HK-2 (cell line): ENCODE measurements around the gene MNS1.
"Not testable (repeated sequence)": the region's sequence is repeated elsewhere in the genome, so short reads cannot be mapped to it uniquely, and the experiment has no call there.

Experiments
- DNase-seq: peaks from one replicate; pipeline ENCODE4 v3.0.0-alpha.2; 2018; ENCODE audit not compliant: unreplicated experiment

Gene MNS1

DNA sequence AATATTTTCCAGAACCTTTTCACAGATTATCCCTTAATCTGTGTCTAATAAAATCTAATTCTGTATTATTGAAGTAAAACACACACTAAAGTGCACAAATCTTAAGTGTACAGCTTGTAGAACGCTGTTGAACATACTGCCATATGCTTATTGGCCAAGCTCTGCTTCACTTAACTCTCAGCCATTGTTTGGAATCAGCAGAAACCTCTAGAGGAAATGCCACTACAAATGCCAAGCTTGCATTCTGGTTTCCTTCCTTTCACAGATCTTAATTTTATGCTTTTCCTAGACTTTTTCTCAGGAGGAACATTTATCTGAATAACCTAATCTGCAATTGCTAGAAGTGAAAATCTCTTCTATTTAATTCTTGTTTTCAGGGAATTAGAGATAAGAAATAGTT is 10.1 kb downstream of the MNS1 start:
- DNase-seq: no peak

DNA sequence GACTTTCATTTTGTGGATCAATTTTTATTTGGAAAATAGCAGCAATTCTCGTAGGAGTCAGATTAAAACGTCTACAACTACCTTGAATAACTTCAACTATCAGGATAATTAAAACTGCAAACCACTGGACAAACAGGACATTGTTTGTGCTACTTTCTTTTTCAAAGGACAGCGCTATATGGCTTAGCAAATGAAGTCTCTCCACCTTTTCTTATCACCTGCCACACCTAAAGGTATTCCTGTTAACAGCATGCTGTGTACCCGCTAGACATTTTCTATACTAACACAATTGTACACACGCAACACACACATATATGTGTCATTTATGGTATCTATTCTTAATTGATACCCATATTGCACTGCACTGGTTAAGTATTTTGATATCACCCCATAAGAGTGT is 19.2 kb downstream of the MNS1 start:
- no peak for DNase-seq

DNA sequence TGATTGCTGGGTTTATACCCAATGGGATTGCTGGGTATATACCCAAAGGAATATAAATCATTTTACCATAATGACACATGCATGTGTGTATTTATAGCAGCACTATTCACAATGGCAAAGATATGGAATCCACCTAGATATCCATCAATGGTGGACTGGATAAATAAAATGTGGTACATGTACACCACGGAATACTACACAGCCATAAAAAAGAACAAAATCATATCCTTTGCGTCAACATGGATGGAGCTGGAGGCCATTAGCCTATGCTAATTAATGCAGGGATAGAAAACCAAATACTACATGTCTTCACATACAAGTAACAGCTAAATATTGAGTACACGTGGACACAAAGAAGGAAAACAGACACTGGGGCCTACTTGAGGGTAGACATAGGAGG is 22.6 kb downstream of the MNS1 start:
- no peak for DNase-seq

DNA sequence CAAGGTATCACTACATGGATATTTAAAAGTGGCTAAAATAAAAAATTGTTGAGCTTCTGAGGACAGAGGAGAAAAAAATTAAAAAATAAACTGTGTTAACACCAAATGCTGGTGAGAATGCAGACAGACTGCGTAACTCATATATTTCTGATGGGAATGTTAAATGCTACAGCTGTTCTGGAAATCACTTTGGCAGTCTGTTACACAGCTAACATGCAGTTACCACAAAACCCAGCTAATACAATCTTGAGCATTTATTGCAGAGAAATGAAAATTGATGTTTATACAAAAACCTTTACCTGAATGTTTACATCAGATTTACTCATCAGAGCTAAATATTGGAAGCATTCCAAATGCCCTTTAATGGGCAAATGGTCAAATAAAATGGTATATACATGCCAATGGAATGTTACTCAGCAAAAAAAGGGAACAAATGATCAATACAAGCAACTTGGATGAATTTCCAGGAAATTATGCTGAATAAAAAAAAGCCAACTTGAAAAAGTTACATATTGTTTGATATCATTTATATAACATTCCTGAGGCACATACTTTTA is 24.6 kb downstream of the MNS1 start:
- no peak for DNase-seq

DNA sequence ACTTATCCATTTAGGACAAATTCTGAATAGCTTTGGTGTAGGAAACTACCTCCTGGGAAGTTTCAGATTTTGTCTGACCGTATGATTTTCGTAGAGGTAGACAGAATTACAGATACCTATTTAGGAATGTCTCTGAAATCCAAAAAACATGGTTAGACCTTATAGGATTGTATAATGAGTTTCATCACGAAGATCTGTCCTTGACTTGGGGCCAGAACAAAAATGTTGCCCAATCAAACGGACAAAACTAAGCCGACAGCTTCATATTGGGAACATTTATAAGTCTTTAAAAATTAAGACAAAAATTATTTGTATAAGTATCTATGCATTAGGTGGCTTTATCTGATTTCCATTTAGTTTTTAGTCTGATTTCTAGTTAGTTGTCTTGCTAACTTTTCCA is 32.6 kb downstream of the MNS1 start:
- DNase-seq: no peak

DNA sequence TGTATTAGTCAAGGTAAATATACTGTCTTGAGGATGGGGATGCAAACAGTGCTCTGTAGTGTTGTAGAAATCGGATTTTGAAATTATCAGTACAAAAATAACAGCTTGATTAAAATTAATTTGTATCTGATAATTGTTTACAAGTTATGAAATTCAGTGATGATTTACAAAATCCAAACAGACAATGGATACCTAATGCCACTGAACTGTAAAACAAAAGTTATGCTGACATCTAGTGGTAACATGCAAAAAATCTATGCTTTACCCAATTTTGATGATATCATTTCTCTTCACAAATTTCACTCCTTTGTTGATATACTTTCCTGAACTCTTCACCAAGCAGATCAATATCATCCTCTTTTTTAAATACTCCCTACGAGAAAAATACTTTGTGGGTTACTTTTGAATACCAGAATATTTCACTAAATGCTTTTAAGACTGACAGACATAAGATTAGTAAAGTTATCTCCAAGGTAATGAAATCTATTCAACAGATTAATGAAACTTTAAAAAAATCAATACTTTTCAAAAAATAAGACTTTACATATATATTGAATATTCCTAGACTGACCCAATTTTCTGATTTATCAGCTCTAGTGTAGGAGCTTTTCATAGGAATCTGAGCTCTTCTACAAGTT is 36.0 kb downstream of the MNS1 start:
- DNase-seq: no peak

DNA sequence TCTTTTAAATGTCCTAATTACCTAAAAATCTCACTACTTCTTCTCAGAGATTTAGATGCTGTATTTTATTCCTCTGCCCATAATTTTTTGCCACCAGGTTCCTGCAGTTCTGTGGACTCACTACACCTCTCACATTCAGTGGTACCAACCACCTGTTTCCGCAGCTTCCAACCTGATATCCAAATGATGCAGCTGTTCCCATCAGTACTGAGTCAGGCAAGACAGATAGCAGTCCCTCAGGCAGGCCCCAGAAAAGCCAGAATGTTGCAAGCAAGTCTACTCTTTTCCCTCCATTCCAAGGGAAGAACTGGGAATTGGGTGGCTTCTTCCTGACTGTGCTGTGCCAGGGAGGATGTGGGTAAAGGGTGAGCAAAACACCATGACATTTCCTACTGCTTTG is 39.0 kb downstream of the MNS1 start:
- DNase-seq: no peak

DNA sequence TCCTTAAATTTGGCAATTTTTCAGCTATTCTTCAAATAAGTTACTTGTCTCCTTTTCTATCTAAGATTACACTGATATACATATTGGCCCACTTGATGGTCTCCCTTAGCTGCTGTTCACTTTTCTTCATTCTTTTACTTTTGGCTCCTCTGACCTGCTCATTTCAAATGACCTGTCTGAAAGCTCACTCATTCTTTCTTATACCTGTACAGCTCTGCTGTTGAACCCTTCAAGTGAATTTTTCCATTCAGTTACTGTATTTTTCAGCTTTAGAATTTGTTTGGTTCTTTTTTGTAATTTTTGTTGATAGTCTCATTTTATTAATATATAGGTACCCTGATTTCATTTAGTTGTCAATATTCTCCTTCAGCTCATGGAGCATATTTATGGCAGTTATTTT is 39.7 kb downstream of the MNS1 start:
- no peak for DNase-seq

DNA sequence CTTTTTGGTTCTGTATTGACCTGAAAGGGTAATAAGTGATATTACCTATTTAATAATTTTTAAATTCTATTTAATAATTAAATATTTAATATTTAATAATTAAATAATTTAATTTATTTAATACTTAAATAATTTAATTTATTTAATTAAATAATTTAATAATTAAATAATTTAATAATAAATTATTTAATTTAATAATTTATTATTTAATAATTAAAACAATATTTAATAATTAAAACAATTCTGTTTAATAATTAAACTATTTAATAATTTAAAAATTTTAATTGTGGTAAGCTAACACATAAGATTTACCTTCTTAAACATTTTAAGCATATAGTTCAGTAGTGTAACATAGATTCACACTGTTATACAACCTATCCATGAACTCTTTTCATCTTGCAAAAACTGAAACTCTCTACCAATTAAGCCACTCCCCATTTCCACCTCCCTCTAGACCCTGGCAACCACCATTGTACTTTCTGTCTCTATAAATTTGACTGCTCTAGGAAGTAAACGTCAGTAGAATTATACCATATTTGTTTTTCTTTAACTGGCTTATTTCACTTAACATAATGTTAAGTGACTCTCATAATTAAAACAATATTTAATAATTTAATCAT is 51.7 kb downstream of the MNS1 start:
- DNase-seq: not testable (repeated sequence)

DNA sequence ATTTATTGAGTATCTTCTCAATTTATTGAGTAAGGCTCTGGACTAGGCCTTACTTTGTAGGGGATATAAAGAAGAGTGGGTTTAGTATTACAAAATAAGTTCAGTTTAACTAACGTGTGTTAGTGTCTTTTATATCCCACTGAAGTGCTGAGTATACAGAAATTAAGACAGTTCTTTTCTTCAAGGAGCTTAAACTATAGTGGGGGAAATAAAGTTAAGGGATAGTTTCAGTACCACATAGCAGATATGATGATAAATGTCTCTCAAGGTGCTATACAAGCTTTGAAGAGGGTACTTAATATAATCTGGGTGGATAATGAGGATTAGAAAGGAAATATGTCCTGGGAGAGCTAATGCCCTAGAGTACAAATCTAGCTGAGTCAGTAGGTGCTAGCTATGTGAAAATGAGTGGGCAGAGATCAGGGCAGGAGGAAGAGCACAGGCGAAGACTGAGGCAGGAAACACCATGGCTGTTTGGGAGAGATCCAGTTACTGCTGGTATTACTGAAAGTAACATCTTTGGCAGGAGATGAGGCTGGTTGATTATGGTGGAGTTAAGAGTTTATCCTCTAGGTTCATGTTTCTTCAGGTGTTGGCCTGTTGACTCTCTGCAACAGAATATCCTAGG is 53.7 kb downstream of the MNS1 start:
- DNase-seq: no peak

DNA sequence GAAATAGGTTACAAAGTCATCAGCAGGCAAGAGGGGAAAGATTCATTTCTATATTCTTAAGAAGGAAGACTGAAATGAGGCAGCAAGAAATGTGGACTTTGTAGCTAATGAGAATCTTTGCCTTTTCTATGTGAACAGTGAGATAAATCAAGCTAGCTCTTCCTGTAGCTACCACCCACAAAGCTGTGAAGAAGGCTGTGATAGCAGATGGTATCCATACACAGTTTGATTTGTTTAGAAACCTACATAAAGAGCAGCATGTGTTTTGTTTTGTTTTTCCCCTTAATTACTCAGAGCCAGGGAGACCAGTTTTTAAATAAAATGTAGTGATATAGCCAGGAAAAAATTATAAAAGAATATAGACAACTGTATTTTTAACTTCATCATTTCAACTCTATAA is 54.2 kb downstream of the MNS1 start:
- DNase-seq: no peak

DNA sequence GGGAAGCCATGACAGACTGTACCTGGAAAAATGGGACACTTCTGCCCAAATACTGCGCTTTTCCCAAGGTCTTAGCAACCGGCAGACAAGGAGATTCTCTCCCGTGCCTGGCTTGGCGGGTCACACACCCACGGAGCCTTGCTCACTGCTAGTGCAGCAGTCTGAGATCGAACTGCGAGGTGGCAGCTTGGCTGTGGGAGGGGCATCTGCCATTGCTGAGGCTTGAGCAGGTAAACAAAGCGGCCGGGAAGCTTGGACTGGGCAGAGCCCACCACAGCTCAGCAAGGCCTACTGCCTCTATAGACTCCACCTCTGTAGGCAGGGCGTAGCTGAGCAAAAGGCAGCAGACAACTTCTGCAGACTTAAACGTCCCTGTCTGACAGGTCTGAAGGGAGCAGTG is 65.7 kb downstream of the MNS1 start:
- DNase-seq: not testable (repeated sequence)

DNA sequence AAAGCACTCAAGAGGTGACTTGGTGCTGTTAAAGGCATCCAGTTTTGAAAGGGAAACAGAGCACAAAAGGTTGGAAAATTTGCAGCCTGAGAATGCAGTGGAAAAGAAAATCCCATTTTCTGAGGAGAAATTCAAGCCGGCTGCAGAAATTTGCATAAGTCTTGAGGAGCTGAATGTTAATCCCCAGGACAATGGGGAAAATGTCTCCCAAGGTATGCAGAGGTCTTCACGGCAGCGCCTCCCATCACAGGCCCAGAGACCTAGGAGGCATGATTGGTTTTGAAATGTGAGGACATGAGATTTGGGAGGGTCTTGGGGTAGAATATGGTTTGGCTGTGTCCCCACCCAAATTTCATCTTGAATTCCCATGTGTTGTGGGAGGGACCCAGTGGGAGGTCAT is 67.6 kb downstream of the MNS1 start:
- not testable (repeated sequence) for DNase-seq

DNA sequence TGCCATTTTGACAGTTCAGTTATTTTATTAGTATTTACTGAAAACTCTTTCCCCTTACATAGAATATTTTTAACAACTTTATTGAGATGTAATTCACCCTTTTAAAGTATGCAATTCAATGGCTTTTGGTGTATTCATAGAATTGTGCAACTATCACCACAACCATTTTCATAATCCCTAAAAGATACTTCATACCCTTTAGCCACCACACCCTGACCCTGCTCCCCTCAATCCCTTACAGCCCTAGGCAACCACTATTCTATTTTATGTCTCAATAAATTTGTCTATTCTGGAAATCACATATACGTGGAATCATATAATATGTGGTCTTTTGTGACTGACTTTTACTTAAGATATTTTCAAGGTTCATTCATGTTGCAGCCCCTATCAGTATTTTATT is 70.0 kb downstream of the MNS1 start:
- DNase-seq: no peak

DNA sequence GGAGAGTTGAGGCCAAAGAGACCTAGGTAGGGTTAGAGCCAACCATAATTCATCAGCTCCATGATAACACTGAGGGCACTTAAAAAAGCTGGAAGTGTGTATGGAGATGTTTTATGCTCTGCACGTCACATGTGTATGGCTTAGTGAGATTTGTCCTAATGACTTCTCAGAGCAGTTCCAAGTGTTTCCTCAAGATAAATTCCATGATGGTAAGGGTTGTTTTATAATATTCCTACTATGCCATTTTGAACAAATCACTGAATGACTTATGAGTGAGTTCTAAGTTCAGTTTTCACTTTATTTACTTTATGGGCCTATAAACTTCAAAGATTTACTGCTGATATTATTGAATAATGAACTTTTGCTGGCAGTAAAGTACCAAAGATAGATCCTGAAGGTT is 71.7 kb downstream of the MNS1 start:
- DNase-seq: no peak

DNA sequence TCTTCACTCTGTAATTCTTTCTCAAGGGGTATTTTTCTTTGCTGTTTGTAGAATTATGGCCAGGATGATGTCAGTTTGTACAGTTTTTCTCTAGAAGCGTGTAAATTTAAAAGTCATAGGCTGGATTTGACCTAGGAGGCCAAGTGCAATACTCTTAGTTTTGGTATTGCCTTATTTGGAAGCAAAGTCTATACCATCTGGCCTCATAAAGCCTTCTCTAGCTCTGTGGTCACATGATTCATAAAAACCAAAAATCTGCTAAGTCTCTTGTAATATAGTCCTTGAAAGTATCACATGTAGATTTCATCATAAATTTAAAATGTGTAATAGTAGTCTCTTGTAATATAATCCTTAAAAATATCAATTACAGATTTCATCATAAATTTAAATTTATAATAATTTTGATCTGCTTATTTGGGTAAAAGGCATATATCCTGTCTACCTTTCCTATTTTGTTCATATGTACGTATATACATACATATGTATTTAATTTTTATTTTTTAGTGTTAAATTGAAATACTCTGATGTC is 74.1 kb downstream of the MNS1 start:
- no peak for DNase-seq

DNA sequence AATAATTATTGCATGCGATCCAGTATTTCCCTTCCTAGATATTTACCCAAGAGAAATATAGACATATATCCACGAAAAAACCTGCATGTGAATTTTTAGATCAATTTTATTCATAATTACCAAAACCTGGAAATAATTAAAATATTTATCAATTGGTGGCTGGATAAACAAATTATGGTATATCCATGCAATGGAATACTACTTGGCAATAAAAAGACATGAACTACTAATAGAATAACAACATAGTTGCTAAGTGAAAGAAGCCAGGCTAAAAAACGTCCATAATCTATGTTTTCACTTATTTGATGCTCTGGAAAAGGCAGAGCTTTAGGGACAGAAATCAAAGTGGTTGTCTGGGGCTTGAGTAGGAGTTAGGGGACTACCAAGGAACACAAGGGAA is 79.0 kb downstream of the MNS1 start:
- no peak for DNase-seq

DNA sequence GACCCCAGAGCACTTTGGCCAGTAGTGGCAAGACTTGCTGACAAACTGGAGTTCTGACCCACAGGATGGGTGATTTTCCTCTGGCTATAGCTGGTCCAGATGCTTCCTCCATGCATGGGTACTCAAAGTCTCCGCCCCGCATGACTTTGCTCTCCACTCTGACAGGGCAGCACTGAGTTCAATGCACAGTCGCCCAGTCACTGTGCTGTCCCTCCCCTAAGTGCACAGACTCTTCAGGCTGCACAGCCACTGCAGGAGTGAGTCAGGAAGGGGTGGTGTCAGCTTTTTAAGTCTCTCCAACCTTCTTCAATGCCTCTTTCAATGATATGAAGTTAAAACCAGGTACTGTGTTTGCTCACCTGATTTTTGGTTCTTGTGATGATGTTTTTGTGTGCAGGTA is 81.9 kb downstream of the MNS1 start:
- DNase-seq: peak; percentile 11
